ENCODE results near the gene GREM1.

GRCh38 chr15:32687556-32687955 lies 30.2 kb upstream of the GREM1 start:
- TF ChIP-seq EZH2 (optimal IDR thresholded peaks at IDR 0.05; ENCODE audit: low read depth, low read length) (no peak), EZH2phosphoT487 (IDR thresholded peaks at IDR 0.05; ENCODE audit: low read length) (no peak)
- TF ChIP-seq, protein P1, sequence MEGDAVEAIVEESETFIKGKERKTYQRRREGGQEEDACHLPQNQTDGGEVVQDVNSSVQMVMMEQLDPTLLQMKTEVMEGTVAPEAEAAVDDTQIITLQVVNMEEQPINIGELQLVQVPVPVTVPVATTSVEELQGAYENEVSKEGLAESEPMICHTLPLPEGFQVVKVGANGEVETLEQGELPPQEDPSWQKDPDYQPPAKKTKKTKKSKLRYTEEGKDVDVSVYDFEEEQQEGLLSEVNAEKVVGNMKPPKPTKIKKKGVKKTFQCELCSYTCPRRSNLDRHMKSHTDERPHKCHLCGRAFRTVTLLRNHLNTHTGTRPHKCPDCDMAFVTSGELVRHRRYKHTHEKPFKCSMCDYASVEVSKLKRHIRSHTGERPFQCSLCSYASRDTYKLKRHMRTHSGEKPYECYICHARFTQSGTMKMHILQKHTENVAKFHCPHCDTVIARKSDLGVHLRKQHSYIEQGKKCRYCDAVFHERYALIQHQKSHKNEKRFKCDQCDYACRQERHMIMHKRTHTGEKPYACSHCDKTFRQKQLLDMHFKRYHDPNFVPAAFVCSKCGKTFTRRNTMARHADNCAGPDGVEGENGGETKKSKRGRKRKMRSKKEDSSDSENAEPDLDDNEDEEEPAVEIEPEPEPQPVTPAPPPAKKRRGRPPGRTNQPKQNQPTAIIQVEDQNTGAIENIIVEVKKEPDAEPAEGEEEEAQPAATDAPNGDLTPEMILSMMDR (IDR thresholded peaks at IDR 0.05; ENCODE audit: low read length) = no peak
